ENCODE data around the gene RABAC1. TPM values are rescaled to one million over a fixed set of nuclear protein-coding genes. Genes with fewer than 3 reads are reported as not detected.

Gene RABAC1
- polyA plus RNA-seq (107 to 232 TPM (median 132 TPM) in 3 replicates), polyA minus RNA-seq (61.4 to 131 TPM (median 107 TPM) in 3 replicates)
- 8.6 TPM for polyA plus RNA-seq (2011; ENCODE audit: low read depth)
- polyA plus RNA-seq (2011; cell fraction: cytosol; rRNA removed): 114 and 253 TPM in 2 replicates
- polyA plus RNA-seq (2011; cell fraction: nucleus; rRNA removed): 174 and 215 TPM in 2 replicates
- polyA plus RNA-seq (2012; ENCODE audit: low replicate concordance): 144 and 232 TPM in 2 replicates
- 174 TPM for polyA minus RNA-seq (2011; cell fraction: cytosol; rRNA and poly(A)+ RNA removed)
- 49.5 and 50.8 TPM in 2 replicates for polyA minus RNA-seq (2011; cell fraction: nucleus; rRNA and poly(A)+ RNA removed)

- Histone ChIP-seq H3K4me3 (ENCODE audit: control insufficient read depth in 2 of 3, extremely low read depth in 1 of 3, insufficient read depth in 2 of 3, low read depth in 1 of 3, low read length in 3 of 3) (peak within 1 kb of the TSS; percentile 82 to 95 (median 93)), H3K9me3 (ENCODE audit: control insufficient read depth, low read depth, low read length) (no peaks in the 10 kb centered on the region), H3K27ac (ENCODE audit: control insufficient read depth, insufficient read depth, low read length) (peak within 1 kb of the TSS; percentile 76), H3K36me3 (ENCODE audit: control insufficient read depth in 2 of 2, extremely low read depth in 1 of 2, insufficient read depth in 2 of 2, low read length in 2 of 2) (peaks cover 0 to 8% of the 10 kb centered on the region in 2 experiments), H3K27me3 (ENCODE audit: control insufficient read depth, extremely low read depth, insufficient read depth, low read length) (no peaks in the 10 kb centered on the region), H3K4me2 (ENCODE audit: control insufficient read depth, extremely low read depth, insufficient read depth, low read depth, low read length) (peak within 1 kb of the TSS; percentile 88), H2AFZ (ENCODE audit: control insufficient read depth, low read length) (peak within 1 kb of the TSS; percentile 95), H3K79me2 (ENCODE audit: control insufficient read depth, insufficient read depth, low read length) (no peaks in the 10 kb centered on the region), H3K9me1 (ENCODE audit: control insufficient read depth, extremely low read depth, insufficient read depth, low read length) (no peaks in the 10 kb centered on the region), H3K4me1 (ENCODE audit: control insufficient read depth, extremely low read depth, insufficient read depth, low read length) (peaks cover 14% of the 10 kb centered on the region), H4K20me1 (ENCODE audit: control insufficient read depth, extremely low read depth, insufficient read depth, low read length) (peaks cover 7% of the 10 kb centered on the region), H3K9ac (ENCODE audit: control insufficient read depth, extremely low read depth, insufficient read depth, low read length) (peak within 1 kb of the TSS; percentile 95)
- DNase-seq (ENCODE audit: low read depth, low spot score): peak; percentile 70
- FAIRE-seq: peak; percentile 83
- dilution Hi-C loops (cut with MboI; ENCODE audit: extremely low pct_ligation_motif_present, low sequenced_read_pairs): no loop called here
- TF ChIP-seq CTCF (optimal IDR thresholded peaks at IDR 0.05 in 1 of 3, IDR thresholded peaks at IDR 0.05 in 1 of 3, conservative IDR thresholded peaks at IDR 0.05 in 1 of 3; ENCODE audit: extremely low read depth in 1 of 3, insufficient read depth in 2 of 3, low read length in 3 of 3) (peak; percentile 3 to 29 (median 27)), EZH2 (IDR thresholded peaks at IDR 0.05; ENCODE audit: low read length) (no peak)
Measured at GRCh38 chr19:41959056-41960053, at the start of gene RABAC1. Gene RABAC1 (minus strand): TSS chr19:41959321. CDS start chr19:41959292, 29 bp downstream.

- Histone ChIP-seq H3K36me3 (ENCODE audit: control insufficient read depth in 2 of 2, extremely low read depth in 1 of 2, insufficient read depth in 2 of 2, low read length in 2 of 2) (no peaks in the 10 kb centered on the region), H3K79me2 (ENCODE audit: control insufficient read depth, insufficient read depth, low read length) (no peaks in the 10 kb centered on the region), H3K9ac (ENCODE audit: control insufficient read depth, extremely low read depth, insufficient read depth, low read length) (no peak overlapping the region), H3K4me3 (ENCODE audit: control insufficient read depth in 2 of 3, extremely low read depth in 1 of 3, insufficient read depth in 2 of 3, low read depth in 1 of 3, low read length in 3 of 3) (no peak overlapping the region), H2AFZ (ENCODE audit: control insufficient read depth, low read length) (no peak overlapping the region), H3K4me1 (ENCODE audit: control insufficient read depth, extremely low read depth, insufficient read depth, low read length) (no peaks in the 10 kb centered on the region), H3K4me2 (ENCODE audit: control insufficient read depth, extremely low read depth, insufficient read depth, low read depth, low read length) (no peak overlapping the region), H3K27me3 (ENCODE audit: control insufficient read depth, extremely low read depth, insufficient read depth, low read length) (peaks cover 11% of the 10 kb centered on the region), H4K20me1 (ENCODE audit: control insufficient read depth, extremely low read depth, insufficient read depth, low read length) (no peaks in the 10 kb centered on the region), H3K9me1 (ENCODE audit: control insufficient read depth, extremely low read depth, insufficient read depth, low read length) (no peaks in the 10 kb centered on the region), H3K27ac (ENCODE audit: control insufficient read depth, insufficient read depth, low read length) (no peak overlapping the region), H3K9me3 (ENCODE audit: control insufficient read depth, low read depth, low read length) (no peaks in the 10 kb centered on the region)
- TF ChIP-seq CTCF (optimal IDR thresholded peaks at IDR 0.05 in 1 of 3, IDR thresholded peaks at IDR 0.05 in 1 of 3, conservative IDR thresholded peaks at IDR 0.05 in 1 of 3; ENCODE audit: extremely low read depth in 1 of 3, insufficient read depth in 2 of 3, low read length in 3 of 3) (no peak), EZH2 (IDR thresholded peaks at IDR 0.05; ENCODE audit: low read length) (no peak)
- FAIRE-seq (no peak), DNase-seq (ENCODE audit: low read depth, low spot score) (no peak)
- dilution Hi-C loops (cut with MboI; ENCODE audit: extremely low pct_ligation_motif_present, low sequenced_read_pairs): no loop called here
Measured at GRCh38 chr19:42006569-42006968, 47.4 kb upstream of the RABAC1 start.

Measured in keratinocyte (primary cell).